ENCODE data around the gene TIMM44. TPM values are rescaled to one million over a fixed set of nuclear protein-coding genes. Genes with fewer than 3 reads are reported as not detected.

Gene TIMM44
- total RNA-seq (2022), result 91.3 and 142 TPM in 2 replicates
- Bru-seq, nascent RNA, result percentile 73 among the genes with signal in this experiment
- BruChase-seq, experiment 1, labeled RNA remaining after a 6-hour chase, result percentile 78 among the genes with signal in this experiment
- percentile 79 among the genes with signal in this experiment for BruChase-seq, experiment 2, labeled RNA remaining after a 2-hour chase
- long read RNA-seq, transcript TIMM44-210 (1 exons, 2,227 nt), result minor isoform, 5 of 256 reads
- long read RNA-seq, transcript TIMM44-201 (13 exons, 2,075 nt), result major isoform, 222 of 256 reads
- long read RNA-seq, partial matches to known transcripts, result 19 of 256 reads
- long read RNA-seq, other reads (novel, unspliced or antisense), result 8 of 256 reads

GRCh38 chr19:7943444-7944176 is at the start of gene TIMM44:
Gene TIMM44, minus strand, starts transcription at chr19:7943666. Its CDS starts 15 bp downstream, at chr19:7943651.
- POLR2A ChIA-PET, result interaction anchor here (0.5 to 4.9 kb wide), 32 partner anchors 9 to 1878 kb away, joined by 3 to 82 read pairs (median 4); partner anchors contain the start of genes ELAVL1, MAP2K7, NDUFA7 and PET100
- no peaks in the 10 kb centered on the region for H3K27me3 Mint-ChIP-seq (ENCODE audit: insufficient read depth, unreplicated experiment)
- peaks cover 35% of the 10 kb centered on the region for H3K36me3 Mint-ChIP-seq (ENCODE audit: insufficient read depth, unreplicated experiment)
- H3K27ac Mint-ChIP-seq (ENCODE audit: low read depth, unreplicated experiment), result peak within 1 kb of the TSS; percentile 97
- peak; percentile 100 for DNase-seq (ENCODE audit: unreplicated experiment)
- no TSS peak for BruUV-seq (replicated peaks)
- intact Hi-C loops (cut with micrococcal nuclease), result loop anchor here (1.0 to 5.0 kb wide), 4 partner anchors 44 to 310 kb away; no protein-coding TSS in a partner anchor
- peak within 1 kb of the TSS; percentile 94 for H3K4me3 Mint-ChIP-seq (ENCODE audit: unreplicated experiment)
- H3K9me3 Mint-ChIP-seq (ENCODE audit: unreplicated experiment), result no peaks in the 10 kb centered on the region
- CTCF ChIA-PET, result interaction anchor here (0.6 to 4.3 kb wide), 38 partner anchors 8 to 841 kb away, joined by 3 to 47 read pairs (median 6); partner anchors contain the start of genes ELAVL1 and SNAPC2
- TF ChIP-seq, protein P1, sequence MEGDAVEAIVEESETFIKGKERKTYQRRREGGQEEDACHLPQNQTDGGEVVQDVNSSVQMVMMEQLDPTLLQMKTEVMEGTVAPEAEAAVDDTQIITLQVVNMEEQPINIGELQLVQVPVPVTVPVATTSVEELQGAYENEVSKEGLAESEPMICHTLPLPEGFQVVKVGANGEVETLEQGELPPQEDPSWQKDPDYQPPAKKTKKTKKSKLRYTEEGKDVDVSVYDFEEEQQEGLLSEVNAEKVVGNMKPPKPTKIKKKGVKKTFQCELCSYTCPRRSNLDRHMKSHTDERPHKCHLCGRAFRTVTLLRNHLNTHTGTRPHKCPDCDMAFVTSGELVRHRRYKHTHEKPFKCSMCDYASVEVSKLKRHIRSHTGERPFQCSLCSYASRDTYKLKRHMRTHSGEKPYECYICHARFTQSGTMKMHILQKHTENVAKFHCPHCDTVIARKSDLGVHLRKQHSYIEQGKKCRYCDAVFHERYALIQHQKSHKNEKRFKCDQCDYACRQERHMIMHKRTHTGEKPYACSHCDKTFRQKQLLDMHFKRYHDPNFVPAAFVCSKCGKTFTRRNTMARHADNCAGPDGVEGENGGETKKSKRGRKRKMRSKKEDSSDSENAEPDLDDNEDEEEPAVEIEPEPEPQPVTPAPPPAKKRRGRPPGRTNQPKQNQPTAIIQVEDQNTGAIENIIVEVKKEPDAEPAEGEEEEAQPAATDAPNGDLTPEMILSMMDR (IDR thresholded peaks at IDR 0.05; ENCODE audit: unreplicated experiment), result no peak
- H3K4me1 Mint-ChIP-seq (ENCODE audit: insufficient read depth, unreplicated experiment), result peaks cover 11% of the 10 kb centered on the region

DNA sequence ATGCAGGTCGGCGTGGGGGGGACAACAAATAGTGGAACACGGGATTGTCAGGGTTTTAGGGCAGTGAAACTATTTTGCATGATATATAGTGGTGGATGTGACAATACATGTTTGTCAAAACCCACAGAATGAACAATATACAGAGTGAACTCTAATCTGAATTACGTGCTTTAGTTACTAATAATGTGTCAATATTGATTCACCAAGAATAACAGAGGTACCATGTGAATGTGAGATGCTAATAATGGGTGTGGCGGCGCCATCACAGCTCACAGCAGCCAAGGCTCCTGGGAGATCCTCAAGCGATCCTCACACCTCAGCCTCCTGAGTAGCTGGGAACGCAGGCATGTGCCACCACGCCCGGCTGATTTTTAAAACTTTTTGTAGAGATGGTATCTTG is 49.1 kb upstream of the TIMM44 start:
- H3K36me3 Mint-ChIP-seq (ENCODE audit: insufficient read depth, unreplicated experiment), result peaks cover 59% of the 10 kb centered on the region
- peaks cover 56% of the 10 kb centered on the region for H3K4me1 Mint-ChIP-seq (ENCODE audit: insufficient read depth, unreplicated experiment)
- CTCF ChIA-PET, result interaction anchor here (0.6 to 2.7 kb wide), 2 partner anchors 10 to 18 kb away, joined by 4 to 13 read pairs; no protein-coding TSS in a partner anchor
- BruUV-seq (replicated peaks), result no TSS peak
- no peak overlapping the region for H3K4me3 Mint-ChIP-seq (ENCODE audit: unreplicated experiment)
- H3K9me3 Mint-ChIP-seq (ENCODE audit: unreplicated experiment), result no peaks in the 10 kb centered on the region
- H3K27me3 Mint-ChIP-seq (ENCODE audit: insufficient read depth, unreplicated experiment), result no peaks in the 10 kb centered on the region
- DNase-seq (ENCODE audit: unreplicated experiment), result no peak
- POLR2A ChIA-PET, result interaction anchor here (1.1 to 1.7 kb wide), 2 partner anchors 12 to 48 kb away, joined by 4 to 5 read pairs; no protein-coding TSS in a partner anchor
- peak overlapping the region; percentile 35 for H3K27ac Mint-ChIP-seq (ENCODE audit: low read depth, unreplicated experiment)
- TF ChIP-seq, protein P1 (IDR thresholded peaks at IDR 0.05; ENCODE audit: unreplicated experiment), result no peak
- intact Hi-C loops (cut with micrococcal nuclease), result no loop called here

DNA sequence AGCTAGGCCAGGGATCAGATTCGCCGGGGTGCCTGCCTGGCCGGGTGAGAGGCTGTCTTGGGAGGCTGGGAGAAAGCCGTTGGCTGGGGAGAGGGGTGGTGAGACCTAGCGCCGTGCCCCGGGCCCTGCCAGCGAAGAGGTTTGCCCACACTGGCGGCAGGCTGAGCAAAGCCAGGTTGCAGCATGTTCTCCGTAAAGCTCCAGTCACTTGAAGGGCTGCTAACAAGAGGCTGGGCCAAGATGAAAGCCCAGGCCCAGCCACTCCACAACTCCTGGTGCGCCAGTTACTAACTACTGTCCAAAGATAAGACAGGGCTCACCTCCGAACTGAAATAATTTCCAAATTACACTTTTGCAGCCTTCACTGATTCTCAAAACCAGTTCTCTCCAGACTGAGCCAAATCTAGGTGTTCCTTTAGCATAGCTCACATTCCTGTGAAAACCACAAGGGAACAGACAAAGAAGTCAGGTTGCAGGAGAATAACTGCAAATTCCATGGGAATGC is 45.7 kb upstream of the TIMM44 start:
- POLR2A ChIA-PET, result interaction anchor here (0.5 to 4.2 kb wide), 12 partner anchors 10 to 332 kb away, joined by 3 to 35 read pairs (median 4); partner anchors contain the start of genes ELAVL1, NDUFA7, RPS28 and SNAPC2
- peak; percentile 68 for DNase-seq (ENCODE audit: unreplicated experiment)
- peaks cover 63% of the 10 kb centered on the region for H3K36me3 Mint-ChIP-seq (ENCODE audit: insufficient read depth, unreplicated experiment)
- no peaks in the 10 kb centered on the region for H3K27me3 Mint-ChIP-seq (ENCODE audit: insufficient read depth, unreplicated experiment)
- H3K4me1 Mint-ChIP-seq (ENCODE audit: insufficient read depth, unreplicated experiment), result peaks cover 65% of the 10 kb centered on the region
- BruUV-seq (replicated peaks), result no TSS peak
- peak overlapping the region; percentile 95 for H3K27ac Mint-ChIP-seq (ENCODE audit: low read depth, unreplicated experiment)
- no peaks in the 10 kb centered on the region for H3K9me3 Mint-ChIP-seq (ENCODE audit: unreplicated experiment)
- CTCF ChIA-PET, result interaction anchor here (2.2 to 4.6 kb wide), 2 partner anchors 12 to 45 kb away, joined by 17 to 80 read pairs; partner anchors contain the start of gene TIMM44
- intact Hi-C loops (cut with micrococcal nuclease), result loop anchor here (2.0 to 5.0 kb wide), 2 partner anchors 14 to 47 kb away; partner anchors contain the start of gene TIMM44
- TF ChIP-seq, protein P1 (IDR thresholded peaks at IDR 0.05; ENCODE audit: unreplicated experiment), result no peak
- H3K4me3 Mint-ChIP-seq (ENCODE audit: unreplicated experiment), result peak overlapping the region; percentile 69

All from MCF 10A (cell line).